HEK293 (cell line): ENCODE measurements around the gene DOCK1.

Source experiments
- CTCF ChIA-PET: fragments of 350-600 bp; formaldehyde crosslinking; extraction: SDS; loops from one replicate; lab custom pipeline; 2021; ENCODE audit warnings: antibody characterized with exemption; lab: Yijun Ruan, JAX
- POLR2A ChIA-PET: fragments of 300-600 bp; formaldehyde crosslinking; extraction: SDS; loops from one replicate; lab custom pipeline; 2020; ENCODE audit warnings: antibody characterized with exemption, inconsistent platforms; lab: Yijun Ruan, JAX
- H3K27ac ChIP-seq: fragments of 200-500 bp; sonication (Bioruptor generic); 2 replicates; pipeline ENCODE4 v1.5.1; 2014; ENCODE audit warnings: low read depth, low read length, control low read depth, inconsistent platforms; ENCODE audit errors: extremely low read depth
- H3K36me3 ChIP-seq, 2 experiments: fragments of 200-500 bp in 1 of 2; sonication (Bioruptor generic) in 1 of 2; 1 replicate in 1 of 2; 2 replicates in 1 of 2; pipeline ENCODE4 v1.5.1; 2014 to 2017; ENCODE audit warnings: inconsistent platforms in 2 of 2, low read length in 2 of 2; ENCODE audit not compliant: control insufficient read depth in 2 of 2, insufficient read depth in 1 of 2
- H3K4me1 ChIP-seq: fragments of 200-500 bp; sonication (Bioruptor generic); 2 replicates; pipeline ENCODE4 v1.5.1; 2014; ENCODE audit warnings: mild to moderate bottlenecking, low read length, inconsistent platforms; ENCODE audit not compliant: control insufficient read depth, insufficient read depth
- H3K4me3 ChIP-seq: 2 replicates; pipeline ENCODE4 v1.5.1; 2011; ENCODE audit warnings: low read depth, mild to moderate bottlenecking, control low read depth, low read length, moderate library complexity
- H3K9me3 ChIP-seq: fragments of 200-500 bp; sonication (Bioruptor generic); 2 replicates; pipeline ENCODE4 v1.5.1; 2014; ENCODE audit warnings: low read depth, low read length, inconsistent platforms; ENCODE audit not compliant: control insufficient read depth, insufficient read depth
- ATF2 ChIP-seq: fragments of 450-650 bp; formaldehyde crosslinking; IDR thresholded peaks from 2 replicates; pipeline ENCODE4 v1.5.1; 2016; ENCODE audit warnings: missing biosample characterization, missing genetic modification characterization, low read depth
- EGR2 ChIP-seq: fragments of 450-650 bp; formaldehyde crosslinking; IDR thresholded peaks from 2 replicates; pipeline ENCODE4 v1.5.1; 2016; ENCODE audit warnings: low read depth, missing biosample characterization, missing genetic modification characterization
- GLIS1 ChIP-seq: fragments of 450-650 bp; formaldehyde crosslinking; IDR thresholded peaks from 2 replicates; pipeline ENCODE4 v1.5.1; 2016; ENCODE audit warnings: missing biosample characterization, missing genetic modification characterization
- HOXA7 ChIP-seq: sonication (generic); formaldehyde crosslinking; IDR thresholded peaks from 2 replicates; pipeline ENCODE4 v1.8.1; 2022; ENCODE audit warnings: missing genetic modification reagents, borderline replicate concordance
- HOXD13 ChIP-seq: sonication (generic); formaldehyde crosslinking; IDR thresholded peaks from 2 replicates; pipeline ENCODE4 v1.8.0; 2022; ENCODE audit warnings: missing genetic modification reagents, borderline replicate concordance
- OVOL3 ChIP-seq: fragments of 450-650 bp; formaldehyde crosslinking; IDR thresholded peaks from 2 replicates; pipeline ENCODE4 v1.5.1; 2016; ENCODE audit warnings: missing biosample characterization, missing genetic modification characterization
- REPIN1 ChIP-seq: fragments of 450-650 bp; formaldehyde crosslinking; IDR thresholded peaks from 2 replicates; pipeline ENCODE4 v1.5.1; 2017; ENCODE audit warnings: missing biosample characterization, missing genetic modification characterization, low read depth
- SALL2 ChIP-seq: fragments of 450-650 bp; formaldehyde crosslinking; IDR thresholded peaks from 2 replicates; pipeline ENCODE4 v1.5.0; 2017; ENCODE audit warnings: missing biosample characterization, mild to moderate bottlenecking, missing genetic modification characterization, borderline replicate concordance
- SP2 ChIP-seq: fragments of 450-650 bp; formaldehyde crosslinking; IDR thresholded peaks from 2 replicates; pipeline ENCODE4 v1.5.1; 2016; ENCODE audit warnings: missing biosample characterization, missing genetic modification characterization
- ZBTB17 ChIP-seq: fragments of 450-650 bp; formaldehyde crosslinking; IDR thresholded peaks from 2 replicates; pipeline ENCODE4 v1.5.1; 2016; ENCODE audit warnings: missing biosample characterization, missing genetic modification characterization
- ZFHX2 ChIP-seq: fragments of 450-650 bp; formaldehyde crosslinking; conservative IDR thresholded peaks from 2 replicates; pipeline ENCODE4 v1.5.1; 2016; ENCODE audit warnings: missing biosample characterization, missing genetic modification characterization
- ZNF133 ChIP-seq: fragments of 450-650 bp; formaldehyde crosslinking; IDR thresholded peaks from 2 replicates; pipeline ENCODE4 v1.5.1; 2016; ENCODE audit warnings: missing biosample characterization, missing genetic modification characterization
- ZNF157 ChIP-seq: fragments of 450-650 bp; formaldehyde crosslinking; IDR thresholded peaks from 2 replicates; pipeline ENCODE4 v1.5.1; 2016; ENCODE audit warnings: missing biosample characterization, missing genetic modification characterization
- ZNF19 ChIP-seq: fragments of 450-650 bp; formaldehyde crosslinking; IDR thresholded peaks from 2 replicates; pipeline ENCODE4; 2016; ENCODE audit warnings: missing biosample characterization, missing genetic modification characterization, low read depth
- ZNF202 ChIP-seq: fragments of 450-650 bp; formaldehyde crosslinking; IDR thresholded peaks from 2 replicates; pipeline ENCODE4 v1.5.1; 2016; ENCODE audit warnings: missing biosample characterization, missing genetic modification characterization, borderline replicate concordance
- ZNF239 ChIP-seq: fragments of 450-650 bp; formaldehyde crosslinking; IDR thresholded peaks from 2 replicates; pipeline ENCODE4 v1.5.1; 2016; ENCODE audit warnings: missing biosample characterization, missing genetic modification characterization
- ZNF24 ChIP-seq: fragments of 450-650 bp; formaldehyde crosslinking; IDR thresholded peaks from 2 replicates; pipeline ENCODE4 v1.5.1; 2016; ENCODE audit warnings: missing biosample characterization, missing genetic modification characterization
- ZNF274 ChIP-seq, 2 experiments: fragments of 200-500 bp in 1 of 2; fragments of 450-650 bp in 1 of 2; sonication (Bioruptor generic) in 1 of 2; formaldehyde crosslinking in 1 of 2; IDR thresholded peaks; 2 replicates each; pipeline versions ENCODE4 v1.5.1 to v1.6.1; 2014 to 2016; ENCODE audit warnings: borderline replicate concordance in 1 of 2, inconsistent platforms in 1 of 2, low read length in 1 of 2, missing biosample characterization in 1 of 2, missing genetic modification characterization in 1 of 2
- ZNF292 ChIP-seq: fragments of 450-650 bp; formaldehyde crosslinking; IDR thresholded peaks from 2 replicates; pipeline ENCODE4 v1.5.1; 2016; ENCODE audit warnings: low read depth, missing biosample characterization, missing genetic modification characterization, borderline replicate concordance
- ZNF366 ChIP-seq: fragments of 450-650 bp; formaldehyde crosslinking; conservative IDR thresholded peaks from 2 replicates; pipeline ENCODE4 v1.5.1; 2016; ENCODE audit warnings: missing biosample characterization, missing genetic modification characterization
- ZNF391 ChIP-seq: fragments of 450-650 bp; formaldehyde crosslinking; IDR thresholded peaks from 2 replicates; pipeline ENCODE4 v1.5.1; 2016; ENCODE audit warnings: low read depth, missing biosample characterization, missing genetic modification characterization, borderline replicate concordance
- ZNF423 ChIP-seq: fragments of 450-650 bp; formaldehyde crosslinking; IDR thresholded peaks from 2 replicates; pipeline ENCODE4 v1.5.1; 2016; ENCODE audit warnings: missing biosample characterization, missing genetic modification characterization
- ZNF426 ChIP-seq: fragments of 450-650 bp; formaldehyde crosslinking; IDR thresholded peaks from 2 replicates; pipeline ENCODE4 v1.5.1; 2017; ENCODE audit warnings: missing biosample characterization, missing genetic modification characterization, mild to moderate bottlenecking, inconsistent platforms, moderate library complexity
- ZNF513 ChIP-seq: fragments of 450-650 bp; IDR thresholded peaks from 2 replicates; pipeline ENCODE4 v1.5.1; 2018; ENCODE audit warnings: missing biosample characterization, missing genetic modification characterization
- ZNF530 ChIP-seq: fragments of 450-650 bp; formaldehyde crosslinking; IDR thresholded peaks from 2 replicates; pipeline ENCODE4 v1.5.1; 2016; ENCODE audit warnings: low read depth, missing biosample characterization, missing genetic modification characterization
- ZNF561 ChIP-seq: fragments of 450-650 bp; IDR thresholded peaks from 2 replicates; pipeline ENCODE4 v1.5.1; 2018; ENCODE audit warnings: missing biosample characterization, missing genetic modification characterization, borderline replicate concordance
- ZNF571 ChIP-seq: fragments of 450-650 bp; formaldehyde crosslinking; IDR thresholded peaks from 2 replicates; pipeline ENCODE4 v1.5.0; 2017; ENCODE audit warnings: missing biosample characterization, missing genetic modification characterization
- ZNF623 ChIP-seq: fragments of 450-650 bp; formaldehyde crosslinking; IDR thresholded peaks from 2 replicates; pipeline ENCODE4 v1.5.1; 2016; ENCODE audit warnings: missing biosample characterization, missing genetic modification characterization
- ZNF624 ChIP-seq: fragments of 450-650 bp; formaldehyde crosslinking; IDR thresholded peaks from 2 replicates; pipeline ENCODE4 v1.5.1; 2017; ENCODE audit warnings: missing biosample characterization, missing genetic modification characterization
- ZNF701 ChIP-seq: fragments of 450-650 bp; formaldehyde crosslinking; IDR thresholded peaks from 2 replicates; pipeline ENCODE4 v1.5.1; 2016; ENCODE audit warnings: missing biosample characterization, missing genetic modification characterization
- ZNF747 ChIP-seq: fragments of 450-650 bp; formaldehyde crosslinking; IDR thresholded peaks from 2 replicates; pipeline ENCODE4 v1.5.1; 2016; ENCODE audit warnings: missing biosample characterization, missing genetic modification characterization
- ZNF768 ChIP-seq: fragments of 450-650 bp; formaldehyde crosslinking; IDR thresholded peaks from 2 replicates; pipeline ENCODE4 v1.5.1; 2018; ENCODE audit warnings: missing biosample characterization, mild to moderate bottlenecking, missing genetic modification characterization
- ZNF776 ChIP-seq: fragments of 450-650 bp; formaldehyde crosslinking; IDR thresholded peaks from 2 replicates; pipeline ENCODE4 v1.5.0; 2017; ENCODE audit warnings: missing biosample characterization, missing genetic modification characterization, borderline replicate concordance

DOCK1 gene

GRCh38 chr10:126953886-126954285 is 48.7 kb downstream of the DOCK1 start (continued):
- TF ChIP-seq SALL2 (tag by site-specific recombination) (no peak), ZNF366 (tag by site-specific recombination) (no peak), ZNF274 (IDR thresholded peaks at IDR 0.05; ENCODE audit: low read length) (no peak), ZNF274 (tag by site-specific recombination; IDR thresholded peaks at IDR 0.05; ENCODE audit: borderline replicate concordance) (no peak), ZNF623 (tag by site-specific recombination) (no peak), ZNF157 (tag by site-specific recombination) (no peak), ZBTB17 (tag by site-specific recombination) (no peak), ZNF624 (tag by site-specific recombination) (no peak), ZNF239 (no peak)

GRCh38 chr10:126955396-126955795 is 50.2 kb downstream of the DOCK1 start:
- CTCF ChIA-PET, result interaction anchor here (0.5 kb wide), 1 partner anchor 1767 kb away, joined by 3 read pairs; no protein-coding TSS in a partner anchor
- peaks cover 0 to 3% of the 10 kb centered on the region in 2 experiments; a peak in 1 of 3 replicates for H3K36me3 ChIP-seq
- TF ChIP-seq ZNF19 (tag by site-specific recombination) (no peak), SP2 (no peak), ZNF133 (tag by site-specific recombination) (no peak), ZNF768 (no peak), ZNF701 (tag by site-specific recombination) (no peak), GLIS1 (tag by site-specific recombination) (no peak), ZNF423 (tag by site-specific recombination) (no peak), ZNF571 (tag by site-specific recombination) (no peak), ZNF513 (no peak), HOXD13 (no peak), OVOL3 (tag by site-specific recombination) (no peak), HOXA7 (CRISPR knock-in tag) (no peak), ZNF292 (tag by site-specific recombination) (no peak), ZNF24 (tag by site-specific recombination) (no peak), ZNF530 (tag by site-specific recombination) (no peak), ZNF561 (tag by site-specific recombination) (no peak)
- TF ChIP-seq, all 188 proteins: peak for 0
- Histone ChIP-seq H3K4me1 (no peaks in the 10 kb centered on the region), H3K4me3 (no peak overlapping the region), H3K27ac (no peak overlapping the region), H3K9me3 (no peaks in the 10 kb centered on the region)
- POLR2A ChIA-PET, result no interaction called here

GRCh38 chr10:126955934-126956711 is 50.9 kb downstream of the DOCK1 start:
- Histone ChIP-seq H3K4me1 (no peaks in the 10 kb centered on the region), H3K9me3 (no peaks in the 10 kb centered on the region), H3K4me3 (no peak overlapping the region), H3K36me3 (peaks cover 0 to 3% of the 10 kb centered on the region in 2 experiments; a peak in 1 of 3 replicates), H3K27ac (no peak overlapping the region)
- CTCF ChIA-PET, result interaction anchor here (1.0 kb wide), 1 partner anchor 12 kb away, joined by 3 read pairs; no protein-coding TSS in a partner anchor
- POLR2A ChIA-PET, result no interaction called here
- TF ChIP-seq ZFHX2 (tag by site-specific recombination) (peak; percentile 43), EGR2 (peak; percentile 51), ZNF391 (tag by site-specific recombination) (no peak), ZNF426 (tag by site-specific recombination) (no peak), REPIN1 (tag by site-specific recombination) (no peak), ZNF747 (tag by site-specific recombination) (no peak), ATF2 (tag by site-specific recombination) (no peak), ZNF776 (tag by site-specific recombination) (no peak), ZNF202 (tag by site-specific recombination) (no peak)
